Panc1 (cell line): ENCODE measurements around the gene NFATC4.

Source experiments
- CTCF ChIP-seq: fragments of 450-650 bp; IDR thresholded peaks from 2 replicates; pipeline ENCODE4 v1.5.1; 2017; ENCODE audit warnings: mild to moderate bottlenecking
- POLR2AphosphoS5 ChIP-seq: IDR thresholded peaks from 2 replicates; pipeline ENCODE4 v1.6.1; 2012; ENCODE audit warnings: mild to moderate bottlenecking, low read depth, low read length, moderate library complexity
- REST ChIP-seq, 2 experiments: IDR thresholded peaks; 2 replicates each; pipeline ENCODE4 v1.6.1; 2011 to 2012; ENCODE audit warnings: low read depth in 2 of 2, control low read depth in 1 of 2, low read length in 1 of 2, mild to moderate bottlenecking in 1 of 2, moderate library complexity in 1 of 2; ENCODE audit not compliant: insufficient read depth in 1 of 2
- SIN3A ChIP-seq: IDR thresholded peaks from 2 replicates; pipeline ENCODE4 v1.6.1; 2012; ENCODE audit warnings: low read depth, mild to moderate bottlenecking, low read length, moderate library complexity, borderline replicate concordance; ENCODE audit not compliant: insufficient read depth

GRCh38 chr14:24404814-24405213 lies 36.8 kb downstream of the NFATC4 start:
- no peak for TF ChIP-seq CTCF
- TF ChIP-seq POLR2AphosphoS5, result no peak
- TF ChIP-seq SIN3A, result no peak
- TF ChIP-seq REST (IDR thresholded peaks at IDR 0.05; ENCODE audit: insufficient read depth in 1 of 2, low read depth in 2 of 2, low read length in 1 of 2), result no peak
